GM23338 (cell line): ENCODE measurements around the gene ZDHHC1. TPM values are rescaled to one million over a fixed set of nuclear protein-coding genes. Genes with fewer than 3 reads are reported as not detected.

Source experiments
- ATAC-seq: fragments of 200-7000 bp; cut with Tn5 transposase; 3 replicates; pipeline ENCODE4 v1.9.1; 2020
- DNase-seq: peaks from one replicate; pipeline ENCODE4 v3.0.0-alpha.2; 2015; ENCODE audit warnings: low spot score
- H2AFZ ChIP-seq: fragments of 200-600 bp; sonication (generic); 2 replicates; pipeline ENCODE4 v1.8.0; 2016; ENCODE audit warnings: antibody characterized with exemption, mild to moderate bottlenecking, moderate library complexity
- H3F3A ChIP-seq: fragments of 200-600 bp; sonication (generic); replicated peaks from 2 replicates; pipeline ENCODE4 v1.8.0; 2017; ENCODE audit warnings: antibody characterized with exemption, mixed run types, low read depth
- H3K27ac ChIP-seq: fragments of 200-600 bp; sonication (generic); 2 replicates; pipeline ENCODE4 v1.6.1; 2016; ENCODE audit warnings: low read depth
- H3K27me3 ChIP-seq: fragments of 200-600 bp; sonication (generic); 2 replicates; pipeline ENCODE4 v1.8.0; 2016; ENCODE audit warnings: mild to moderate bottlenecking, mixed run types, moderate library complexity; ENCODE audit not compliant: insufficient read depth
- H3K36me3 ChIP-seq: fragments of 200-600 bp; sonication (generic); 2 replicates; pipeline ENCODE4 v1.8.0; 2016; ENCODE audit warnings: mild to moderate bottlenecking; ENCODE audit not compliant: insufficient read depth
- H3K4me1 ChIP-seq: fragments of 200-600 bp; sonication (generic); 2 replicates; pipeline ENCODE4 v1.8.0; 2016; ENCODE audit warnings: mild to moderate bottlenecking, moderate library complexity; ENCODE audit not compliant: insufficient read depth
- H3K4me2 ChIP-seq: fragments of 200-600 bp; sonication (generic); 2 replicates; pipeline ENCODE4 v1.7.1; 2017; ENCODE audit warnings: mixed run types
- H3K4me3 ChIP-seq: fragments of 200-600 bp; sonication (generic); 2 replicates; pipeline ENCODE4 v1.6.1; 2016; ENCODE audit warnings: mixed run types
- H3K79me2 ChIP-seq: fragments of 200-600 bp; sonication (generic); replicated peaks from 2 replicates; pipeline ENCODE4 v1.8.0; 2017; ENCODE audit warnings: mild to moderate bottlenecking; ENCODE audit not compliant: insufficient read depth
- H3K9me2 ChIP-seq: fragments of 200-600 bp; sonication (generic); 2 replicates; pipeline ENCODE4 v1.8.0; 2017; ENCODE audit not compliant: insufficient read depth
- H4K20me1 ChIP-seq: fragments of 200-600 bp; sonication (generic); replicated peaks from 2 replicates; pipeline ENCODE4 v1.8.0; 2017; ENCODE audit warnings: mild to moderate bottlenecking; ENCODE audit not compliant: insufficient read depth
- H3K27ac Mint-ChIP-seq: 2 replicates; pipeline ENCODE4 v1.8.0; 2020; ENCODE audit warnings: inconsistent platforms, mild to moderate bottlenecking, moderate library complexity, mixed read lengths
- H3K27me3 Mint-ChIP-seq: 3 replicates; pipeline ENCODE4 v1.8.0; 2022; ENCODE audit warnings: low read depth, mild to moderate bottlenecking, moderate library complexity, mixed read lengths, inconsistent platforms; ENCODE audit not compliant: insufficient read depth, poor library complexity
- H3K36me3 Mint-ChIP-seq: 3 replicates; pipeline ENCODE4 v1.8.0; 2021; ENCODE audit warnings: low read depth, mild to moderate bottlenecking, inconsistent platforms, moderate library complexity, mixed read lengths
- H3K4me1 Mint-ChIP-seq: 3 replicates; pipeline ENCODE4 v1.8.0; 2020; ENCODE audit warnings: mild to moderate bottlenecking, inconsistent platforms, mixed read lengths
- H3K4me3 Mint-ChIP-seq: 3 replicates; pipeline ENCODE4 v1.8.0; 2021; ENCODE audit warnings: moderate library complexity, mild to moderate bottlenecking, inconsistent platforms, mixed read lengths
- H3K9me3 Mint-ChIP-seq: 3 replicates; pipeline ENCODE4 v1.8.0; 2020; ENCODE audit warnings: moderate library complexity, mild to moderate bottlenecking, inconsistent platforms, mixed read lengths
- CREB1 ChIP-seq: fragments of 250-450 bp; sonication (Bioruptor Pico); IDR thresholded peaks from 2 replicates; pipeline ENCODE4 v1.5.0; 2020; ENCODE audit warnings: low read depth, mild to moderate bottlenecking, moderate library complexity
- EZH2 ChIP-seq: fragments of 200-600 bp; sonication (generic); IDR thresholded peaks from one replicate; pipeline ENCODE4 v1.8.0; 2017; ENCODE audit warnings: antibody characterized with exemption, mild to moderate bottlenecking, low read depth; ENCODE audit not compliant: unreplicated experiment
- EZH2phosphoT487 ChIP-seq: fragments of 200-600 bp; sonication (generic); IDR thresholded peaks from one replicate; pipeline ENCODE4 v1.8.1; 2018; ENCODE audit warnings: antibody characterized with exemption; ENCODE audit not compliant: unreplicated experiment
- JUNB ChIP-seq: IDR thresholded peaks from one replicate; pipeline ENCODE4 v1.6.1; 2016; ENCODE audit warnings: antibody characterized with exemption; ENCODE audit not compliant: unreplicated experiment
- NANOG ChIP-seq: IDR thresholded peaks from 2 replicates; pipeline ENCODE4 v1.6.1; 2016; ENCODE audit warnings: antibody characterized with exemption, borderline replicate concordance
- ZNF114 ChIP-seq: fragments of 250-450 bp; sonication (Bioruptor Pico); IDR thresholded peaks from 2 replicates; pipeline ENCODE4 v1.5.0; 2020; ENCODE audit warnings: mild to moderate bottlenecking, moderate library complexity
- ZNF331 ChIP-seq: fragments of 250-450 bp; sonication (Bioruptor Pico); IDR thresholded peaks from 2 replicates; pipeline ENCODE4 v1.5.0; 2020; ENCODE audit warnings: low read depth, mild to moderate bottlenecking, moderate library complexity
- polyA plus RNA-seq: library from polyadenylated mRNA; unstranded; fragments of >200 nt; fragmentation: Nextera tagmentation; extraction: Ambion mirVana; gene quantifications from 2 replicates; pipeline ENCODE4 v1.2.1, GENCODE V29; 2016
- total RNA-seq: library from RNA; depleted of rRNA; stranded (reverse); fragments of >200 nt; shearing (Covaris generic); gene quantifications from 2 replicates; pipeline ENCODE4 v1.2.3, GENCODE V29; 2014
- TF ChIP-seq, protein P1 (sequence below): IDR thresholded peaks from 2 replicates; pipeline ENCODE4 v1.6.1; 2016; ENCODE audit warnings: antibody characterized with exemption
- TF ChIP-seq, protein P2 (sequence below): IDR thresholded peaks from one replicate; pipeline ENCODE4 v1.6.1; 2018; ENCODE audit warnings: antibody characterized with exemption; ENCODE audit not compliant: unreplicated experiment
- TF ChIP-seq, protein P3 (sequence below), 2 experiments: fragments of 200-600 bp in 1 of 2; sonication (generic) in 1 of 2; conservative IDR thresholded peaks; 2 replicates each; pipeline versions ENCODE4 v1.5.1 to v1.6.1; 2016 to 2017; ENCODE audit warnings: antibody characterized with exemption in 2 of 2, low read depth in 2 of 2, mild to moderate bottlenecking in 2 of 2, moderate library complexity in 1 of 2

Gene ZDHHC1
- total and polyA plus RNA-seq, 2 experiments from 2014 or later = 1.4 to 2.7 TPM

DNA sequence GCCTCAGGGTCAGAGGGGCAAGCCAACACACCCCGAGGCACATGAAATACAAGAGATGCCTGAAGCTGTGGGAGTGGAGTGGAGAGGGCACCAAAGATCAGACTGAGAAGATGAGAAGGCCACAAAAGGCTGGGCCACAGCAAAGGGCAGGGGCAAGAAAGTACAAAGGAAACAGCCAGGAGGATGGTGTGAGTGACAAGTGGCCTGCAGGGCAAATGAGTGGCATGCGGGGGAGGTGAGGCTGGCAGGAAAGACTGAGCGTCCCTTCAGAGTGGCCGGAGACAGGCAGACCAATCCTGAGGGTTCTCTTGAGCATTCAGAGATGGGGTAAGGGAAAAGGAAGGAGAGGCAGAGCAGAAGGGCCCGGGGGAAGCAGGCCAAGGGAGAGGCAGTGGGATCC is 37.8 kb upstream of the ZDHHC1 start (continued):
- no peak for TF ChIP-seq NANOG
- TF ChIP-seq, protein P1, sequence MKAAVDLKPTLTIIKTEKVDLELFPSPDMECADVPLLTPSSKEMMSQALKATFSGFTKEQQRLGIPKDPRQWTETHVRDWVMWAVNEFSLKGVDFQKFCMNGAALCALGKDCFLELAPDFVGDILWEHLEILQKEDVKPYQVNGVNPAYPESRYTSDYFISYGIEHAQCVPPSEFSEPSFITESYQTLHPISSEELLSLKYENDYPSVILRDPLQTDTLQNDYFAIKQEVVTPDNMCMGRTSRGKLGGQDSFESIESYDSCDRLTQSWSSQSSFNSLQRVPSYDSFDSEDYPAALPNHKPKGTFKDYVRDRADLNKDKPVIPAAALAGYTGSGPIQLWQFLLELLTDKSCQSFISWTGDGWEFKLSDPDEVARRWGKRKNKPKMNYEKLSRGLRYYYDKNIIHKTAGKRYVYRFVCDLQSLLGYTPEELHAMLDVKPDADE = no peak
- TF ChIP-seq, protein P2, sequence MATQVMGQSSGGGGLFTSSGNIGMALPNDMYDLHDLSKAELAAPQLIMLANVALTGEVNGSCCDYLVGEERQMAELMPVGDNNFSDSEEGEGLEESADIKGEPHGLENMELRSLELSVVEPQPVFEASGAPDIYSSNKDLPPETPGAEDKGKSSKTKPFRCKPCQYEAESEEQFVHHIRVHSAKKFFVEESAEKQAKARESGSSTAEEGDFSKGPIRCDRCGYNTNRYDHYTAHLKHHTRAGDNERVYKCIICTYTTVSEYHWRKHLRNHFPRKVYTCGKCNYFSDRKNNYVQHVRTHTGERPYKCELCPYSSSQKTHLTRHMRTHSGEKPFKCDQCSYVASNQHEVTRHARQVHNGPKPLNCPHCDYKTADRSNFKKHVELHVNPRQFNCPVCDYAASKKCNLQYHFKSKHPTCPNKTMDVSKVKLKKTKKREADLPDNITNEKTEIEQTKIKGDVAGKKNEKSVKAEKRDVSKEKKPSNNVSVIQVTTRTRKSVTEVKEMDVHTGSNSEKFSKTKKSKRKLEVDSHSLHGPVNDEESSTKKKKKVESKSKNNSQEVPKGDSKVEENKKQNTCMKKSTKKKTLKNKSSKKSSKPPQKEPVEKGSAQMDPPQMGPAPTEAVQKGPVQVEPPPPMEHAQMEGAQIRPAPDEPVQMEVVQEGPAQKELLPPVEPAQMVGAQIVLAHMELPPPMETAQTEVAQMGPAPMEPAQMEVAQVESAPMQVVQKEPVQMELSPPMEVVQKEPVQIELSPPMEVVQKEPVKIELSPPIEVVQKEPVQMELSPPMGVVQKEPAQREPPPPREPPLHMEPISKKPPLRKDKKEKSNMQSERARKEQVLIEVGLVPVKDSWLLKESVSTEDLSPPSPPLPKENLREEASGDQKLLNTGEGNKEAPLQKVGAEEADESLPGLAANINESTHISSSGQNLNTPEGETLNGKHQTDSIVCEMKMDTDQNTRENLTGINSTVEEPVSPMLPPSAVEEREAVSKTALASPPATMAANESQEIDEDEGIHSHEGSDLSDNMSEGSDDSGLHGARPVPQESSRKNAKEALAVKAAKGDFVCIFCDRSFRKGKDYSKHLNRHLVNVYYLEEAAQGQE = no peak
- TF ChIP-seq EZH2 = no peak
- TF ChIP-seq EZH2phosphoT487 = no peak
- TF ChIP-seq, protein P3, sequence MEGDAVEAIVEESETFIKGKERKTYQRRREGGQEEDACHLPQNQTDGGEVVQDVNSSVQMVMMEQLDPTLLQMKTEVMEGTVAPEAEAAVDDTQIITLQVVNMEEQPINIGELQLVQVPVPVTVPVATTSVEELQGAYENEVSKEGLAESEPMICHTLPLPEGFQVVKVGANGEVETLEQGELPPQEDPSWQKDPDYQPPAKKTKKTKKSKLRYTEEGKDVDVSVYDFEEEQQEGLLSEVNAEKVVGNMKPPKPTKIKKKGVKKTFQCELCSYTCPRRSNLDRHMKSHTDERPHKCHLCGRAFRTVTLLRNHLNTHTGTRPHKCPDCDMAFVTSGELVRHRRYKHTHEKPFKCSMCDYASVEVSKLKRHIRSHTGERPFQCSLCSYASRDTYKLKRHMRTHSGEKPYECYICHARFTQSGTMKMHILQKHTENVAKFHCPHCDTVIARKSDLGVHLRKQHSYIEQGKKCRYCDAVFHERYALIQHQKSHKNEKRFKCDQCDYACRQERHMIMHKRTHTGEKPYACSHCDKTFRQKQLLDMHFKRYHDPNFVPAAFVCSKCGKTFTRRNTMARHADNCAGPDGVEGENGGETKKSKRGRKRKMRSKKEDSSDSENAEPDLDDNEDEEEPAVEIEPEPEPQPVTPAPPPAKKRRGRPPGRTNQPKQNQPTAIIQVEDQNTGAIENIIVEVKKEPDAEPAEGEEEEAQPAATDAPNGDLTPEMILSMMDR (conservative IDR thresholded peaks at IDR 0.05; ENCODE audit: low read depth in 2 of 2) = no peak

DNA sequence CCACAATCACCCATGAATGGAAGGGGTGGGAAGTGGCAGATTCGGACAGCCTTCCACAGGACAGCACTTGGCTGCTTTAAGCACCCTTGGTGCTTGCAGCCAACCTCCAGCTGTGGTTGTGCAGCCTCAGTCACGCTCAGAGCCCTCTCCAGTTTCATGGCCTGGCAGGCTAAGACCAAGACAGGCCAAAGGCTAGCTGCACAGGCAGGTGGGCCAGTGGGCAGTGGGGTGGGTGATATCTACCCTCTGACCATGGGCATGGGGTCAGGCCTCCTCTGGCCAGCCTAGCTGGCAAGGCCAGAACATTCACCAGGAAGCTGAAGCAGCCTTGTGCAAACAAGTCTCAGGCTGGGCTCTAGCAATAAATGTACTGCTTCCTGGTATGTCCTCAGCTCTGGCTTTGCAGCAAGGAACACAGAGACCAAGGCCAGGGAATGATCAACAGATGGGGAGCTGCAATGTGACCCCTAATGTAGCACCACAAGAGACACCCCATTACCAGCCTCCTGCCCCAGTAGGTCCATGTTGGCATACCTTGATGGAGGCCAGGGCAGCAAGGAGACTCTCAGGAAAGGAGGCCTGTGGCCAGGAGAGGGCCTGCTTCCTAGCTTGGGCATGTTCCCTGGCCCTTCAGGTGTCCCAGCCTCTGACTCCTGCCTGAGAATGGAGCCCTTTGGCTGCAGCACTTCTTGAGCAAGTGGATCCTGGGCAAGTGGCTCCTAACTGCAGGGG is 35.6 kb upstream of the ZDHHC1 start:
- H3K9me2 ChIP-seq = no peaks in the 10 kb centered on the region
- no peak overlapping the region for H3K27ac ChIP-seq
- ATAC-seq = no peak
- H2AFZ ChIP-seq = no peak overlapping the region
- no peak overlapping the region for H3K4me2 ChIP-seq
- H3K4me1 ChIP-seq = no peaks in the 10 kb centered on the region
- no peak overlapping the region for H3K4me3 Mint-ChIP-seq
- H3K27ac Mint-ChIP-seq = no peak overlapping the region
- H3K4me3 ChIP-seq = no peak overlapping the region
- H3K79me2 ChIP-seq = no peaks in the 10 kb centered on the region
- peaks cover 3% of the 10 kb centered on the region; the same call in 1 of the 3 replicates for H3K9me3 Mint-ChIP-seq
- no peaks in the 10 kb centered on the region for H3K36me3 ChIP-seq
- TF ChIP-seq EZH2phosphoT487 (no peak), ZNF114 (CRISPR knock-in tag) (no peak), JUNB (no peak), CREB1 (CRISPR knock-in tag) (no peak), ZNF331 (CRISPR knock-in tag) (no peak)
- TF ChIP-seq, protein P1 = no peak
- no peaks in the 10 kb centered on the region for H3F3A ChIP-seq
- no peaks in the 10 kb centered on the region for H3K27me3 ChIP-seq
- no peak for DNase-seq
- no peaks in the 10 kb centered on the region; the same call in 1 of the 2 replicates for H4K20me1 ChIP-seq
- H3K36me3 Mint-ChIP-seq = peaks cover 8% of the 10 kb centered on the region
- H3K4me1 Mint-ChIP-seq = peaks cover 4% of the 10 kb centered on the region; the same call in 2 of the 3 replicates
- peaks cover 11% of the 10 kb centered on the region for H3K27me3 Mint-ChIP-seq
